Uterus (tissue), 4 donors: Measurements from ENCODE around the gene PLEKHG4B. TPM values are rescaled to one million over a fixed set of nuclear protein-coding genes. Genes with fewer than 3 reads are reported as not detected.
"Not testable (repeated sequence)": the region's sequence is repeated elsewhere in the genome, so short reads cannot be mapped to it uniquely, and the experiment has no call there.

ENCODE experiments used
- DNase-seq, 2 donors: peaks; one replicate each; pipeline ENCODE4 v3.0.0-alpha.2; 2019 to 2020
- H3K27ac ChIP-seq, 2 donors: fragments of 200-600 bp; sonication (generic); 1 replicate in 1 of 2; 2 replicates in 1 of 2; pipeline ENCODE4 v1.5.1; 2016 to 2018
- H3K27me3 ChIP-seq, 2 donors: fragments of 200-600 bp; sonication (generic); one replicate each; pipeline ENCODE4 v1.5.1; 2018 to 2019; ENCODE audit warnings: control low read depth in 1 of 2
- H3K36me3 ChIP-seq, 2 donors: fragments of 200-600 bp; sonication (generic); one replicate each; pipeline ENCODE4 v1.5.1; 2019; ENCODE audit warnings: control low read depth in 1 of 2
- H3K4me1 ChIP-seq, 2 donors: fragments of 200-600 bp; sonication (generic); one replicate each; pipeline ENCODE4 v1.5.1; 2018 to 2019; ENCODE audit warnings: control low read depth in 1 of 2
- H3K4me3 ChIP-seq, 2 donors: fragments of 200-600 bp; sonication (generic); 1 replicate in 1 of 2; 2 replicates in 1 of 2; pipeline ENCODE4 v1.5.1; 2018 to 2019; ENCODE audit warnings: mild to moderate bottlenecking in 1 of 2
- H3K9me3 ChIP-seq, 2 donors: fragments of 200-600 bp; sonication (generic); one replicate each; pipeline ENCODE4 v1.5.1; 2019; ENCODE audit warnings: control low read depth in 1 of 2
- POLR2A ChIP-seq, 2 donors: fragments of 450-650 bp; IDR thresholded peaks; one replicate each; pipeline ENCODE4 v1.6.1; 2016; ENCODE audit warnings: antibody characterized with exemption in 2 of 2, mild to moderate bottlenecking in 1 of 2, moderate library complexity in 1 of 2
- intact Hi-C: fragments of 100-400 bp; cut with DNase I; formaldehyde crosslinking; loops from one replicate; pipeline ENCODE4 v1.15.1; 2023; ENCODE audit warnings: low total_unique reads
- total RNA-seq, 4 donors: library from RNA; depleted of rRNA in 3 of 4; stranded (reverse); fragments of >200 nt in 3 of 4; gene quantifications; one replicate each; pipeline versions ENCODE4 v1.1.0 to v1.2.4, GENCODE V29; 2014 to 2023
- TF ChIP-seq, protein P1 (sequence below), 4 experiments: fragments of 200-600 bp in 2 of 4; fragments of 450-650 bp in 2 of 4; sonication (generic) in 2 of 4; IDR thresholded peaks; one replicate each; pipeline ENCODE4 v1.5.1; 2016 to 2019; ENCODE audit warnings: antibody characterized with exemption in 4 of 4, mild to moderate bottlenecking in 2 of 4, moderate library complexity in 1 of 4
- donor health status: DM: yes; HTN: yes; CAD: no.

PLEKHG4B gene
- total RNA-seq, 4 donors from 2014 or later: under 0.01 to 8.3 (median 0.37) TPM; not detected in 1

GRCh38 chr5:196350-196749 lies 104.4 kb downstream of the PLEKHG4B start:
- intact Hi-C loops: no loop called here
- no peak for TF ChIP-seq POLR2A (IDR thresholded peaks at IDR 0.05)
- TF ChIP-seq, protein P1, sequence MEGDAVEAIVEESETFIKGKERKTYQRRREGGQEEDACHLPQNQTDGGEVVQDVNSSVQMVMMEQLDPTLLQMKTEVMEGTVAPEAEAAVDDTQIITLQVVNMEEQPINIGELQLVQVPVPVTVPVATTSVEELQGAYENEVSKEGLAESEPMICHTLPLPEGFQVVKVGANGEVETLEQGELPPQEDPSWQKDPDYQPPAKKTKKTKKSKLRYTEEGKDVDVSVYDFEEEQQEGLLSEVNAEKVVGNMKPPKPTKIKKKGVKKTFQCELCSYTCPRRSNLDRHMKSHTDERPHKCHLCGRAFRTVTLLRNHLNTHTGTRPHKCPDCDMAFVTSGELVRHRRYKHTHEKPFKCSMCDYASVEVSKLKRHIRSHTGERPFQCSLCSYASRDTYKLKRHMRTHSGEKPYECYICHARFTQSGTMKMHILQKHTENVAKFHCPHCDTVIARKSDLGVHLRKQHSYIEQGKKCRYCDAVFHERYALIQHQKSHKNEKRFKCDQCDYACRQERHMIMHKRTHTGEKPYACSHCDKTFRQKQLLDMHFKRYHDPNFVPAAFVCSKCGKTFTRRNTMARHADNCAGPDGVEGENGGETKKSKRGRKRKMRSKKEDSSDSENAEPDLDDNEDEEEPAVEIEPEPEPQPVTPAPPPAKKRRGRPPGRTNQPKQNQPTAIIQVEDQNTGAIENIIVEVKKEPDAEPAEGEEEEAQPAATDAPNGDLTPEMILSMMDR (IDR thresholded peaks at IDR 0.05): no peak
- Histone ChIP-seq H3K27me3 (no peaks in the 10 kb centered on the region), H3K27ac (no peak overlapping the region), H3K36me3 (no peaks in the 10 kb centered on the region), H3K9me3 (no peaks in the 10 kb centered on the region), H3K4me3 (no peak overlapping the region), H3K4me1 (no peaks in the 10 kb centered on the region)
- no peak for DNase-seq

DNA sequence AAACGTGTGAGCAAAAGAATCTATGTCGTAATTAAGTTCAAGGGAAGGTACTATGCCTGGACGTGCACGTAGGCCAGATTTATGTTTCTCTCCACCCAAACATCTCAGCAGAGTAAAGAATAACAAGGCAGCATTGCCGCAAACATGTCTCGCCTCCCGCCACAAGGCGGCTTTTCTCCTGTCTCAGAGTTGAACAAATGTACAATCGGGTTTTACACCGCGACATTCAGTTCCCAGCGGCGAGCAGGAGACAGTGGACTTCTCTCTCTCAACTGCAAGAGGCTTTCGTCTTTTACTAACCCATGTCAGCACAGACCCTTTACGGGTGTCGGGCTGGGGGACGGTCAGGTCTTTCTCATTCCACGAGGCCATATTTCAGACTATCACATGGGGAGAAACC lies 105.1 kb downstream of the PLEKHG4B start:
- intact Hi-C loops, H3K4me3 ChIP-seq, H3K36me3 ChIP-seq, H3K9me3 ChIP-seq, H3K27ac ChIP-seq, H3K4me1 ChIP-seq, DNase-seq, H3K27me3 ChIP-seq: not testable (repeated sequence)

DNA sequence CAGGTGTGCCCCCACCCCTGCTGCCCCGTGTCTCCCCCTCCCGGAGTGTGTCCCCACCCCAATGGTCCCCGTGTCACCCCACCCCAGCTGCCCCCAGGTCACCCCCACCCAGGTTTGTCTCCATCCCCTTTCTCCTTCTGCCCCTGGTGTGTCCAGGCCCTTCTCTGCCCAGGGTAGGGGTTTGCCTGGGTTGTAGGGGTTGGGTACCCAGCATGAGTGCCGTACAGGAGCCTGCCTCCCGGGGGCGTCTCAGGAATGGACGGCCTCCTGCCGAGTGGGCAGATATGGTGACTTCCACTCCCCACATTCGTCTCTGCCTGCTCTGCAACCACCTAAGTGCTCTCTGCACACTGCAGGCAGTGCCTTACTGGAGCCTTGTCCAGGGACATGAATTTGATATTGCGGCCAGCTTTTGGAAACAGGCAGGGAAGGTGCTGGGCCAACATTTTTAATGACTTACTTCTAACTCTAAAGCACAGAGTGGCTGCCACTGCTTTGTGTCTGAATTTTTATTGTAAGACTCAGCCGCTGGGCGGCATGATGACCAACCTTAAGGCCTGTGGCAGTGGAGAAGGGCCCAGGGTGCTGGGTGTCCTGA lies 106.0 kb downstream of the PLEKHG4B start:
- intact Hi-C loops: no loop called here
- H3K9me3 ChIP-seq: no peaks in the 10 kb centered on the region
- no peak overlapping the region for H3K27ac ChIP-seq
- no peaks in the 10 kb centered on the region for H3K36me3 ChIP-seq
- no peaks in the 10 kb centered on the region for H3K4me1 ChIP-seq
- H3K4me3 ChIP-seq: no peak overlapping the region
- no peaks in the 10 kb centered on the region for H3K27me3 ChIP-seq
- no peak for TF ChIP-seq POLR2A (IDR thresholded peaks at IDR 0.05)
- TF ChIP-seq, protein P1 (IDR thresholded peaks at IDR 0.05): no peak
- DNase-seq: no peak

- intact Hi-C loops: no loop called here
- no peak for TF ChIP-seq POLR2A (IDR thresholded peaks at IDR 0.05)
- TF ChIP-seq, protein P1 (IDR thresholded peaks at IDR 0.05): no peak
- Histone ChIP-seq H3K4me3 (no peak overlapping the region), H3K27me3 (no peaks in the 10 kb centered on the region), H3K9me3 (no peaks in the 10 kb centered on the region), H3K4me1 (no peaks in the 10 kb centered on the region), H3K27ac (no peak overlapping the region), H3K36me3 (no peaks in the 10 kb centered on the region)
- no peak for DNase-seq
Observed at GRCh38 chr5:198516-199196, 106.7 kb downstream of the PLEKHG4B start.

- Histone ChIP-seq H3K4me1 (no peaks in the 10 kb centered on the region), H3K27me3 (no peaks in the 10 kb centered on the region), H3K9me3 (no peaks in the 10 kb centered on the region), H3K27ac (no peak overlapping the region), H3K36me3 (no peaks in the 10 kb centered on the region), H3K4me3 (no peak overlapping the region)
- TF ChIP-seq, protein P1 (IDR thresholded peaks at IDR 0.05): no peak
- TF ChIP-seq POLR2A (IDR thresholded peaks at IDR 0.05): no peak
- intact Hi-C loops: no loop called here
- DNase-seq: no peak
Observed at GRCh38 chr5:199197-199949, 107.4 kb downstream of the PLEKHG4B start.
